Neural cell (in vitro differentiated cells): ENCODE results near the gene ARHGEF10L. TPM values are rescaled to one million over a fixed set of nuclear protein-coding genes. Genes with fewer than 3 reads are reported as not detected.

Experiments used
- H2AFZ ChIP-seq: fragments of 200-600, 300-800 bp; sonication (generic), shearing (Covaris generic); 2 replicates; pipeline ENCODE4 v1.6.0; 2014; ENCODE audit warnings: low read depth, mild to moderate bottlenecking, antibody characterized with exemption, low read length, moderate library complexity
- H3F3A ChIP-seq: fragments of 200-600 bp; shearing (Covaris generic); 2 replicates; pipeline ENCODE4 v1.6.1; 2016; ENCODE audit warnings: mild to moderate bottlenecking, moderate library complexity, mixed read lengths, antibody characterized with exemption, low read length; ENCODE audit not compliant: insufficient read depth, poor library complexity, severe bottlenecking
- H3K27ac ChIP-seq: fragments of 200-600, 300-800 bp; sonication (generic), shearing (Covaris generic); 2 replicates; pipeline ENCODE4 v1.5.1; 2014; ENCODE audit warnings: mild to moderate bottlenecking, low read length, moderate library complexity
- H3K27me3 ChIP-seq: fragments of 300-800, 200-600 bp; sonication (generic), shearing (Covaris generic); 2 replicates; pipeline ENCODE4 v1.6.0; 2014; ENCODE audit warnings: mild to moderate bottlenecking, low read depth, low read length, moderate library complexity; ENCODE audit not compliant: insufficient read depth
- H3K36me3 ChIP-seq: fragments of 300-800, 200-600 bp; sonication (generic), shearing (Covaris generic); 2 replicates; pipeline ENCODE4 v1.5.1; 2014; ENCODE audit warnings: mild to moderate bottlenecking, antibody characterized with exemption, low read length, moderate library complexity; ENCODE audit not compliant: insufficient read depth
- H3K4me2 ChIP-seq: fragments of 300-800, 200-600 bp; sonication (generic), shearing (Covaris generic); 2 replicates; pipeline ENCODE4 v1.6.0; 2014; ENCODE audit warnings: mild to moderate bottlenecking, low read length
- H3K4me3 ChIP-seq: fragments of 300-800, 200-600 bp; sonication (generic), shearing (Covaris generic); 2 replicates; pipeline ENCODE4 v1.5.1; 2014; ENCODE audit warnings: mild to moderate bottlenecking, low read length, moderate library complexity
- H3K79me2 ChIP-seq: fragments of 200-600 bp; shearing (Covaris generic); replicated peaks from 2 replicates; pipeline ENCODE4 v1.6.0; 2014; ENCODE audit warnings: mild to moderate bottlenecking, low read length, moderate library complexity; ENCODE audit not compliant: insufficient read depth
- H3K9ac ChIP-seq: fragments of 300-800, 200-600 bp; sonication (generic), shearing (Covaris generic); 2 replicates; pipeline ENCODE4 v1.6.1; 2016; ENCODE audit warnings: mild to moderate bottlenecking, low read length, mixed read lengths
- H3K9me2 ChIP-seq: fragments of 200-600 bp; shearing (Covaris generic); 2 replicates; pipeline ENCODE4 v1.6.1; 2016; ENCODE audit warnings: mild to moderate bottlenecking, low read length, mixed read lengths; ENCODE audit not compliant: insufficient read depth
- H3K9me3 ChIP-seq: fragments of 200-600, 300-800 bp; sonication (generic), shearing (Covaris generic); 2 replicates; pipeline ENCODE4 v1.6.1; 2016; ENCODE audit warnings: mild to moderate bottlenecking, mixed run types, low read length, moderate library complexity, mixed read lengths
- H4K20me1 ChIP-seq: fragments of 200-600 bp; shearing (Covaris generic); 2 replicates; pipeline ENCODE4 v1.6.1; 2016; ENCODE audit warnings: mild to moderate bottlenecking, mixed run types; ENCODE audit not compliant: insufficient read depth
- CTCF ChIP-seq: fragments of 450-650 bp; IDR thresholded peaks from 2 replicates; pipeline ENCODE4 v1.5.1; 2014; ENCODE audit warnings: antibody characterized with exemption, mild to moderate bottlenecking, moderate library complexity; ENCODE audit not compliant: poor library complexity, severe bottlenecking
- EP300 ChIP-seq: fragments of 450-650 bp; conservative IDR thresholded peaks from 2 replicates; pipeline ENCODE4 v1.6.1; 2014; ENCODE audit warnings: antibody characterized with exemption, mild to moderate bottlenecking, moderate library complexity; ENCODE audit not compliant: poor library complexity, severe bottlenecking
- EZH2 ChIP-seq: fragments of 200-600, 300-800 bp; shearing (Covaris generic), sonication (generic); IDR thresholded peaks from 2 replicates; pipeline ENCODE4 v1.6.1; 2014; ENCODE audit warnings: antibody characterized with exemption, low read length, borderline replicate concordance, mild to moderate bottlenecking; ENCODE audit not compliant: insufficient read depth, poor library complexity, severe bottlenecking
- MXI1 ChIP-seq: fragments of 450-650 bp; conservative IDR thresholded peaks from 2 replicates; pipeline ENCODE4 v1.6.1; 2014; ENCODE audit warnings: antibody characterized with exemption, mild to moderate bottlenecking; ENCODE audit not compliant: poor library complexity, severe bottlenecking
- POLR2AphosphoS5 ChIP-seq: IDR thresholded peaks from 2 replicates; pipeline ENCODE4 v1.6.1; 2012
- RAD21 ChIP-seq: fragments of 450-650 bp; conservative IDR thresholded peaks from 2 replicates; pipeline ENCODE4 v1.6.1; 2014; ENCODE audit warnings: antibody characterized with exemption, mild to moderate bottlenecking, moderate library complexity
- REST ChIP-seq: IDR thresholded peaks from 2 replicates; pipeline ENCODE4 v1.6.1; 2012; ENCODE audit warnings: borderline replicate concordance
- SMC3 ChIP-seq: fragments of 450-650 bp; conservative IDR thresholded peaks from 2 replicates; pipeline ENCODE4 v1.6.1; 2014; ENCODE audit warnings: antibody characterized with exemption, mild to moderate bottlenecking, moderate library complexity; ENCODE audit not compliant: poor library complexity
- TAF1 ChIP-seq: IDR thresholded peaks from 2 replicates; pipeline ENCODE4 v1.6.1; 2012; ENCODE audit warnings: low read depth
- polyA plus RNA-seq: library from polyadenylated mRNA; depleted of rRNA; stranded (reverse); fragments of >200 nt; gene quantifications from 2 replicates; pipeline ENCODE4 v1.2.3, GENCODE V29; 2014

Gene ARHGEF10L
- polyA plus RNA-seq, 1 donor from 2014 or later: 123 TPM

GRCh38 chr1:17636612-17637011, 97.1 kb downstream of the ARHGEF10L start:
- Histone ChIP-seq H3F3A (no peaks in the 10 kb centered on the region), H3K36me3 (peaks cover 6% of the 10 kb centered on the region), H3K9ac (no peak overlapping the region), H3K27me3 (no peaks in the 10 kb centered on the region), H4K20me1 (no peaks in the 10 kb centered on the region), H3K4me2 (no peak overlapping the region), H3K79me2 (no peaks in the 10 kb centered on the region), H3K4me3 (no peak overlapping the region), H3K9me2 (no peaks in the 10 kb centered on the region), H3K27ac (no peak overlapping the region), H3K9me3 (no peaks in the 10 kb centered on the region), H2AFZ (no peak overlapping the region)
- TF ChIP-seq RAD21: no peak
- no peak for TF ChIP-seq EZH2
- TF ChIP-seq SMC3: no peak
- no peak for TF ChIP-seq MXI1
- TF ChIP-seq POLR2AphosphoS5: no peak
- TF ChIP-seq EP300: no peak
- no peak for TF ChIP-seq TAF1
- no peak for TF ChIP-seq REST
- TF ChIP-seq CTCF: no peak

GRCh38 chr1:17637055-17637454, 97.6 kb downstream of the ARHGEF10L start:
- Histone ChIP-seq H3K79me2 (no peaks in the 10 kb centered on the region), H3K36me3 (peaks cover 6% of the 10 kb centered on the region), H3K4me2 (no peak overlapping the region), H3F3A (no peaks in the 10 kb centered on the region), H3K9ac (no peak overlapping the region), H4K20me1 (no peaks in the 10 kb centered on the region), H3K9me2 (no peaks in the 10 kb centered on the region), H3K9me3 (no peaks in the 10 kb centered on the region), H3K27me3 (no peaks in the 10 kb centered on the region), H3K27ac (no peak overlapping the region), H3K4me3 (no peak overlapping the region), H2AFZ (no peak overlapping the region)
- TF ChIP-seq REST: no peak
- no peak for TF ChIP-seq RAD21
- no peak for TF ChIP-seq MXI1
- no peak for TF ChIP-seq EZH2
- no peak for TF ChIP-seq POLR2AphosphoS5
- TF ChIP-seq TAF1: no peak
- no peak for TF ChIP-seq SMC3
- TF ChIP-seq EP300: no peak
- TF ChIP-seq CTCF: no peak
